Activated B cell treated with CpG ODN at 0.5 μM for 24 hours (primary cell): ENCODE measurements around the gene ZNF217. TPM values are rescaled to one million over a fixed set of nuclear protein-coding genes. Genes with fewer than 3 reads are reported as not detected.

Experiments
- ATAC-seq: fragments of 200-7000 bp; cut with Tn5 transposase; one replicate; pipeline ENCODE4 v1.10.0; 2021; ENCODE audit warnings: low read depth, mild to moderate bottlenecking, moderate library complexity
- CTCF ChIA-PET: fragments of 350-600 bp; sonication (Branson Sonifier 250); formaldehyde crosslinking; loops from one replicate; lab custom pipeline; 2021; ENCODE audit warnings: antibody characterized with exemption; lab: Charles Lee
- POLR2A ChIA-PET: fragments of 350-600 bp; sonication (Branson Sonifier 250); formaldehyde crosslinking; loops from one replicate; lab custom pipeline; 2021; ENCODE audit warnings: antibody characterized with exemption; lab: Charles Lee
- DNase-seq: peaks from one replicate; pipeline ENCODE4 v3.0.0; 2022
- H3K27ac Mint-ChIP-seq: one replicate; pipeline ENCODE4 v1.8.0; 2020; ENCODE audit warnings: mixed read lengths
- H3K27me3 Mint-ChIP-seq: one replicate; pipeline ENCODE4 v1.8.0; 2021; ENCODE audit warnings: mixed read lengths
- H3K36me3 Mint-ChIP-seq: one replicate; pipeline ENCODE4 v1.8.0; 2021; ENCODE audit warnings: low read depth, mixed read lengths
- H3K4me1 Mint-ChIP-seq: one replicate; pipeline ENCODE4 v1.8.0; 2021; ENCODE audit warnings: mixed read lengths
- H3K4me3 Mint-ChIP-seq: one replicate; pipeline ENCODE4 v1.8.0; 2020; ENCODE audit warnings: mild to moderate bottlenecking, mixed read lengths
- H3K9me3 Mint-ChIP-seq: one replicate; pipeline ENCODE4 v1.8.0; 2020; ENCODE audit warnings: mixed read lengths
- intact Hi-C: fragments of 100-400 bp; cut with micrococcal nuclease; formaldehyde crosslinking; loops from one replicate; pipeline ENCODE4 v1.15.1; 2024
- total RNA-seq: library from RNA; stranded (reverse); gene quantifications from 2 replicates; pipeline ENCODE4 v1.2.3, GENCODE V29; 2022
- TF ChIP-seq, protein P1 (sequence below): fragments of 200-600 bp; IDR thresholded peaks from one replicate; pipeline ENCODE4 v1.8.0; 2022; ENCODE audit warnings: antibody characterized with exemption, mild to moderate bottlenecking

The ZNF217 gene
- total RNA-seq, 1 donor from 2014 or later = 80.3 TPM

DNA sequence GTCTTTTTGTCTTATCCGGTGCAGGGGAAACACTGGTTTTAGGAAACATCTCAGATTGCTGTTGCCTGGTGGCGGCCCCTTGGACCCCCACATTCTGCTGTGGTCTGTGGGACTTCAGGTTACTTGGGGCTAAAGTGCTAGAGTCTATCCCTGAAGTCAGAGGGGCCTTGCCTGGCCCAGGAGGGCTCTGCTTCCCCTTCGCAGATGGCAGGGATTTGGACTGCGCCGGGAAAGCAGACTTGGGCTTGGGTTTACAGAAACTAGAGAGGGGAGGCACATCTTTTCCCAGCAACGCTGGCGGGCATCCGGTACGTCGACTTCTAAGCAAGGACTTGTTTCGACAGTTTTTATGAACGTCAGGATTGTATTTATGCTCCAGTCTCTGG, 17.5 kb downstream of the ZNF217 start:
- DNase-seq (no peak), ATAC-seq (no peak)
- POLR2A ChIA-PET = no interaction called here
- TF ChIP-seq, protein P1, sequence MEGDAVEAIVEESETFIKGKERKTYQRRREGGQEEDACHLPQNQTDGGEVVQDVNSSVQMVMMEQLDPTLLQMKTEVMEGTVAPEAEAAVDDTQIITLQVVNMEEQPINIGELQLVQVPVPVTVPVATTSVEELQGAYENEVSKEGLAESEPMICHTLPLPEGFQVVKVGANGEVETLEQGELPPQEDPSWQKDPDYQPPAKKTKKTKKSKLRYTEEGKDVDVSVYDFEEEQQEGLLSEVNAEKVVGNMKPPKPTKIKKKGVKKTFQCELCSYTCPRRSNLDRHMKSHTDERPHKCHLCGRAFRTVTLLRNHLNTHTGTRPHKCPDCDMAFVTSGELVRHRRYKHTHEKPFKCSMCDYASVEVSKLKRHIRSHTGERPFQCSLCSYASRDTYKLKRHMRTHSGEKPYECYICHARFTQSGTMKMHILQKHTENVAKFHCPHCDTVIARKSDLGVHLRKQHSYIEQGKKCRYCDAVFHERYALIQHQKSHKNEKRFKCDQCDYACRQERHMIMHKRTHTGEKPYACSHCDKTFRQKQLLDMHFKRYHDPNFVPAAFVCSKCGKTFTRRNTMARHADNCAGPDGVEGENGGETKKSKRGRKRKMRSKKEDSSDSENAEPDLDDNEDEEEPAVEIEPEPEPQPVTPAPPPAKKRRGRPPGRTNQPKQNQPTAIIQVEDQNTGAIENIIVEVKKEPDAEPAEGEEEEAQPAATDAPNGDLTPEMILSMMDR = no peak
- Mint-ChIP-seq H3K4me1 (peaks cover 42% of the 10 kb centered on the region), H3K4me3 (no peak overlapping the region), H3K27ac (no peak overlapping the region), H3K36me3 (peaks cover 88% of the 10 kb centered on the region), H3K27me3 (no peaks in the 10 kb centered on the region), H3K9me3 (no peaks in the 10 kb centered on the region)
- intact Hi-C loops = loop anchor here (10.0 kb wide), 1 partner anchor 161 kb away; no protein-coding TSS in a partner anchor
- CTCF ChIA-PET = interaction anchor here (1.1 to 8.8 kb wide), 3 partner anchors 18 to 363 kb away, joined by 3 to 88 read pairs (median 4); partner anchors contain the start of gene ZNF217

GRCh38 chr20:53575481-53576194, 18.0 kb downstream of the ZNF217 start:
- ChIA-PET CTCF (interaction anchor here (1.1 to 8.8 kb wide), 2 partner anchors 341 to 364 kb away, joined by 3 to 88 read pairs; no protein-coding TSS in a partner anchor), POLR2A (interaction anchor here (1.0 kb wide), 1 partner anchor 154 kb away, joined by 3 read pairs; no protein-coding TSS in a partner anchor)
- H3K27ac Mint-ChIP-seq = no peak overlapping the region
- TF ChIP-seq, protein P1 = no peak
- H3K27me3 Mint-ChIP-seq = no peaks in the 10 kb centered on the region
- H3K36me3 Mint-ChIP-seq = peaks cover 90% of the 10 kb centered on the region
- ATAC-seq = no peak
- H3K4me3 Mint-ChIP-seq = no peak overlapping the region
- DNase-seq = no peak
- H3K4me1 Mint-ChIP-seq = peaks cover 39% of the 10 kb centered on the region
- intact Hi-C loops = loop anchor here (10.0 kb wide), 1 partner anchor 161 kb away; no protein-coding TSS in a partner anchor
- no peaks in the 10 kb centered on the region for H3K9me3 Mint-ChIP-seq

DNA sequence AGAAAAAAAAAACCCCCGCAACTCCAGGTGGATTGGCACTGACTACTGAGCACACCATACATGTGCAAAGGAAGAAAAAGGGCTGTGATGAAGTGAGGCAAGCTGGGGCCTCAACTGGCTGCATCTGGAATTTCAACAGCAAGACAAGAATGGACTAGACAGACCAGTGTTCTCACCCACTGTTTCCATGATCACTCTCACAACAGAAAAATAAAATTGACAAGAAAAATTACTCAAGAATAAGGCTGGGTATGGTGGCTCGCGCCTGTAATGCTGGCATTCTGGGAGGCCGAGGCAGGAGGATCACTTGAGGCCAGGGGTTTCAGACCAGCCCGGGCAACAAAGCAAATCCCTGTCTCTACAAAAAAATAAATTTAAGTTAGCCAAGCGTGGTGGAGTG, 18.8 kb downstream of the ZNF217 start:
- no peaks in the 10 kb centered on the region for H3K9me3 Mint-ChIP-seq
- ChIA-PET CTCF (interaction anchor here (1.1 to 8.8 kb wide), 2 partner anchors 342 to 364 kb away, joined by 3 to 88 read pairs; no protein-coding TSS in a partner anchor), POLR2A (interaction anchor here (1.0 kb wide), 1 partner anchor 155 kb away, joined by 3 read pairs; no protein-coding TSS in a partner anchor)
- no peak overlapping the region for H3K4me3 Mint-ChIP-seq
- H3K27me3 Mint-ChIP-seq = no peaks in the 10 kb centered on the region
- ATAC-seq = no peak
- intact Hi-C loops = loop anchor here (10.0 kb wide), 1 partner anchor 160 kb away; no protein-coding TSS in a partner anchor
- no peak overlapping the region for H3K27ac Mint-ChIP-seq
- H3K4me1 Mint-ChIP-seq = peaks cover 36% of the 10 kb centered on the region
- DNase-seq = no peak
- H3K36me3 Mint-ChIP-seq = peaks cover 89% of the 10 kb centered on the region
- TF ChIP-seq, protein P1 = no peak

- Mint-ChIP-seq H3K36me3 (peaks cover 89% of the 10 kb centered on the region), H3K4me1 (peaks cover 31% of the 10 kb centered on the region), H3K27me3 (no peaks in the 10 kb centered on the region), H3K9me3 (no peaks in the 10 kb centered on the region), H3K27ac (no peak overlapping the region), H3K4me3 (no peak overlapping the region)
- ATAC-seq = no peak
- TF ChIP-seq, protein P1 = no peak
- POLR2A ChIA-PET = interaction anchor here (0.5 kb wide), 1 partner anchor 325 kb away, joined by 3 read pairs; no protein-coding TSS in a partner anchor
- CTCF ChIA-PET = no interaction called here
- DNase-seq = no peak
- intact Hi-C loops = loop anchor here (10.0 kb wide), 1 partner anchor 160 kb away; no protein-coding TSS in a partner anchor
Observed at GRCh38 chr20:53574259-53574789, 19.3 kb downstream of the ZNF217 start.
